HUES6 (cell line): ENCODE data around the gene SYN1.

Experiments
- H3K27ac ChIP-seq: 2 replicates; pipeline ENCODE4 v1.7.0; 2013; ENCODE audit warnings: low read depth, mild to moderate bottlenecking, low read length, inconsistent platforms
- H3K27me3 ChIP-seq: 2 replicates; pipeline ENCODE4 v1.6.1; 2013; ENCODE audit warnings: low read length; ENCODE audit not compliant: control insufficient read depth, insufficient read depth
- H3K36me3 ChIP-seq: 2 replicates; pipeline ENCODE4 v1.6.1; 2013; ENCODE audit warnings: low read length; ENCODE audit not compliant: control insufficient read depth, insufficient read depth
- H3K4me1 ChIP-seq: 2 replicates; pipeline ENCODE4 v1.6.1; 2013; ENCODE audit warnings: low read length; ENCODE audit not compliant: control insufficient read depth, insufficient read depth
- H3K4me3 ChIP-seq: 2 replicates; pipeline ENCODE4 v1.5.1; 2013; ENCODE audit warnings: low read depth, low read length
- H3K9ac ChIP-seq: one replicate; pipeline ENCODE4 v1.6.1; 2013; ENCODE audit warnings: mild to moderate bottlenecking, low read length
- H3K9me3 ChIP-seq: 2 replicates; pipeline ENCODE4 v1.6.1; 2013; ENCODE audit warnings: low read depth, low read length; ENCODE audit not compliant: control insufficient read depth, insufficient read depth

Gene SYN1

DNA sequence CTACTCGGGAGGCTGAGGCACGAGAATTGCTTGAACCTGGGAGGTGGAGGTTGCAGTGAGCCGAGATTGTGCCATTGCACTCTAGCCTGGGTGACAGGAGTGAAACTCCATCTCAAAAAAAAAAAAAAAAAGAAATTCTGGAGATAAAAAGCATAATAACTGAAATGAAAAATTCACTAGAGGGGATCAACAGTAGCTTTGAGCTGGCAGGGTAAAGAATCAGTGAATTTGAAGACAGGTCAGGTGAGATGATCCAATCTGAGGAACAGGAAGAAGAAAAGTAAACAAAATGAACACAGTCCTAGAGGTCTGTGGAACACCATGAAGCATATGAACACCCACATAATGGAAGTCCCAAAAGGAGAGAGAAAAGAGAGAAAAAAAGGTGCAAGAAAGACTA, 22.4 kb downstream of the SYN1 start:
- Histone ChIP-seq H3K4me1 (no peaks in the 10 kb centered on the region), H3K36me3 (no peaks in the 10 kb centered on the region), H3K9ac (no peak overlapping the region), H3K9me3 (peaks cover 13% of the 10 kb centered on the region), H3K27ac (no peak overlapping the region), H3K4me3 (no peak overlapping the region), H3K27me3 (no peaks in the 10 kb centered on the region)

- no peak overlapping the region for H3K9ac ChIP-seq
- H3K36me3 ChIP-seq = no peaks in the 10 kb centered on the region
- H3K27ac ChIP-seq = no peak overlapping the region
- H3K4me3 ChIP-seq = no peak overlapping the region
- H3K27me3 ChIP-seq = no peaks in the 10 kb centered on the region
- peaks cover 13% of the 10 kb centered on the region for H3K9me3 ChIP-seq
- no peaks in the 10 kb centered on the region for H3K4me1 ChIP-seq
These were observed 23.4 kb downstream of the SYN1 start for GRCh38 chrX:47596256-47596655.

GRCh38 chrX:47595716-47596251, 23.9 kb downstream of the SYN1 start:
- H3K27ac ChIP-seq = no peak overlapping the region
- H3K4me1 ChIP-seq = no peaks in the 10 kb centered on the region
- no peak overlapping the region for H3K9ac ChIP-seq
- peaks cover 15% of the 10 kb centered on the region for H3K9me3 ChIP-seq
- H3K27me3 ChIP-seq = no peaks in the 10 kb centered on the region
- H3K4me3 ChIP-seq = no peak overlapping the region
- no peaks in the 10 kb centered on the region for H3K36me3 ChIP-seq

DNA sequence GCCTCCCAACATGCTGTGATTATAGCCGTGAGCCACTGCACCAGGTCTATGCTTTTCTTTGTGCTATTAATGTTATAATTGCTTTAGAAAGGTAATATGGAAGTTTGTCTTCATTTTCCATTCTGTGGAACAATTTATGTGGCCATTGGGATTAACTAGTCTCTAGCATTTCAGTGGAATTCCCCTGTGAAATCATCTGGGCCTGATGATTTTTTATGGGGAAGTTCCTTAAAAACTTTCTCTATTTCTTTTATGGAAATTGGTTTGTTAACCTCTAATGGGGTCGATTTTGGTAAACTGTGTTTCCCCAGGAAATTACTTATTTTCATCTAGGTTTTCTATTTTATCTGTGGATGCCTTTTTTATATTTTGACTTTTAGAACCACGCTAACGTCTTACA, 26.1 kb downstream of the SYN1 start:
- Histone ChIP-seq H3K27me3 (no peaks in the 10 kb centered on the region), H3K36me3 (no peaks in the 10 kb centered on the region), H3K9me3 (peaks cover 9% of the 10 kb centered on the region), H3K27ac (no peak overlapping the region), H3K4me3 (no peak overlapping the region), H3K9ac (no peak overlapping the region), H3K4me1 (no peaks in the 10 kb centered on the region)

DNA sequence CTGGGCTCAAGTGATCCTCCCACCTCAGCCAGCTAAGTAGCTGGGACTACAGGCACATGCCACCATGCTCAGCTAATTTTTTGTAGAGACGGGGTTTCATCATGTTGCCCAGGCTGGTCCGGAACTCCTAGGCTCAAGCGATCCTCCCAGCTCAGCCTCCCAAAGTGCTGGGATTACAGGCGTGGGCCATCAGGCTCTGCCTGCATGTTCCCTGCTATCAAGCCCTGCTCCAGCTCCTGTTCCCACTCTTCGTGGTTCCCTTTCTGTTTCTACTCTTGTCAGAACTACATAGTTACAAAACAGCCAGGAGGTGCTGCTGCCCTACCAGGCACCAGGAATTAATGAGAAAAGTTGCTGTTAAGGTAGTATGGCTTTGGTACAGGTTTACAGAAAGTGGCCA, 28.7 kb downstream of the SYN1 start:
- Histone ChIP-seq H3K9me3 (peaks cover 9% of the 10 kb centered on the region; the same call in 1 of the 2 replicates), H3K36me3 (peaks cover 10% of the 10 kb centered on the region; the same call in 1 of the 2 replicates), H3K9ac (no peak overlapping the region), H3K27ac (no peak overlapping the region), H3K4me1 (0 out of 2 replicates have a peak, but pooled peaks cover 4% of the 10 kb centered on the region), H3K27me3 (no peaks in the 10 kb centered on the region), H3K4me3 (no peak overlapping the region)

GRCh38 chrX:47587906-47588735, 31.5 kb downstream of the SYN1 start:
- H3K27ac ChIP-seq = no peak overlapping the region
- H3K4me1 ChIP-seq = peaks cover 4% of the 10 kb centered on the region; the same call in 1 of the 2 replicates
- H3K9me3 ChIP-seq = peaks cover 12% of the 10 kb centered on the region; the same call in 1 of the 2 replicates
- H3K36me3 ChIP-seq = peaks cover 10% of the 10 kb centered on the region; the same call in 1 of the 2 replicates
- H3K27me3 ChIP-seq = no peaks in the 10 kb centered on the region
- no peak overlapping the region for H3K4me3 ChIP-seq
- no peak overlapping the region for H3K9ac ChIP-seq

DNA sequence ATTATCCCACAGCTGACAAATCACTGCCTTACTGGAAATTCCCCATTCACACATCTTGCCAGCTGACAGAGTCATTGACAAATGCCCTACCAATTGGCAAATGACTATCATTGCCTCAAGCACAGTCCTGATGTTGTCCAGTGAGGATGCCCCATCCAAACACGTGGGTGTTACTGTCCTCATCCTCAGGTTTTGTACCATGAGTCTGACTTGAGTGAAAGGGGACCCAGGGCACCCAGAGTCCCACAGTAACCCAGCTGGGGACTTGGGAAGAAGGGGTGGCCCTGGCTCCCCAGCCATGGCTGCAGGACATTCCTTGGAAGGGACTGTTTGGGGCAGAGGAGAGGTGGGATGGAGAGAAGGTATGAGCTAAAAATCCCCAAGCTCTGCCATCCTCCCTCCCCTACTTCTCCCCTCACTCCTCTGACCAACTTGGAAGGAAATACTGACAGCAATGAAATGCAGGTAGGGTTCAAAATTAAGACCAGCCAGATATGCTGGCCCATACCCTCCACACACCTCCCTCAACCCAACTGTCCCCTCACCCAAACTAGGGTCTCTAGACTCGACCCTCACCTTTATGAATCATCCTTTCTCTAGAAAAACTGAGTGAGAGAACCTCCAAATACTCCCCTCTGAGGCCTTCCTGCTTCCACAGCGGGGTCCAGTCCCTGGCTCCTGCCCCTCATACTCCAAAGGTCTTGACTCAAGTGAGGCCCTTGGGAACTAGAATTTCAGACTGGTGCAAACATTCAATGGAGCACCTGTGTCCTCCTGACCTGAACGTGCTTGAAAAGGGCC, 32.4 kb downstream of the SYN1 start:
- Histone ChIP-seq H3K4me3 (no peak overlapping the region), H3K9me3 (peaks cover 12% of the 10 kb centered on the region; the same call in 1 of the 2 replicates), H3K27me3 (no peaks in the 10 kb centered on the region), H3K4me1 (peaks cover 4% of the 10 kb centered on the region; the same call in 1 of the 2 replicates), H3K36me3 (peaks cover 10% of the 10 kb centered on the region; the same call in 1 of the 2 replicates), H3K9ac (no peak overlapping the region), H3K27ac (no peak overlapping the region)

GRCh38 chrX:47586043-47586787, 33.4 kb downstream of the SYN1 start:
- H3K4me3 ChIP-seq = no peak overlapping the region
- H3K9me3 ChIP-seq = peaks cover 12% of the 10 kb centered on the region; the same call in 1 of the 2 replicates
- peaks cover 10% of the 10 kb centered on the region; the same call in 1 of the 2 replicates for H3K36me3 ChIP-seq
- no peak overlapping the region for H3K27ac ChIP-seq
- peaks cover 7% of the 10 kb centered on the region; the same call in 1 of the 2 replicates for H3K4me1 ChIP-seq
- H3K9ac ChIP-seq = no peak overlapping the region
- no peaks in the 10 kb centered on the region for H3K27me3 ChIP-seq

DNA sequence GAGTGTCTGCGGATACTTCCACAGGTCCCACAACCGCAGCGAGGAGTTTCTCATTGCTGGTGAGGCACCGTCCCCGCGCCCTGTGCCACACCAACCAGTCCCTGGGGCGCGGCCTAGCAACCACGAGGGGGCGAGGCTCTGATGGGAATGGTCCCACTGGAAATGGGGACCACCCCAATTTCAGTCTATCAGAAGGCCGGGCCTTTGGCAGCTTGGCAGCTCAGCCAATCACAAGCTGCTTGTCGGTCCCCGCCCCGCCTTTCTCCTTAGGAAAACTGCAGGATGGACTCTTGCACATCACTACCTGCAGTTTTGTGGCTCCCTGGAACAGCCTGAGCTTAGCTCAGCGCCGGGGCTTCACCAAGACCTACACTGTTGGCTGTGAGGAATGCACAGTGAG, 34.4 kb downstream of the SYN1 start:
- H3K27me3 ChIP-seq = no peaks in the 10 kb centered on the region
- H3K9ac ChIP-seq = no peak overlapping the region
- H3K4me1 ChIP-seq = peaks cover 7% of the 10 kb centered on the region; the same call in 1 of the 2 replicates
- H3K4me3 ChIP-seq = no peak overlapping the region
- H3K9me3 ChIP-seq = peaks cover 8% of the 10 kb centered on the region; the same call in 1 of the 2 replicates
- no peak overlapping the region for H3K27ac ChIP-seq
- peaks cover 10% of the 10 kb centered on the region; the same call in 1 of the 2 replicates for H3K36me3 ChIP-seq

- Histone ChIP-seq H3K27ac (no peak overlapping the region), H3K27me3 (no peaks in the 10 kb centered on the region), H3K9me3 (peaks cover 7% of the 10 kb centered on the region; the same call in 1 of the 2 replicates), H3K9ac (no peak overlapping the region), H3K4me3 (no peak overlapping the region), H3K4me1 (peaks cover 7% of the 10 kb centered on the region; the same call in 1 of the 2 replicates), H3K36me3 (peaks cover 10% of the 10 kb centered on the region; the same call in 1 of the 2 replicates)
These were observed 34.9 kb downstream of the SYN1 start for GRCh38 chrX:47584714-47585113.
